Measurements from ENCODE around the gene WFDC5.

The WFDC5 gene

DNA sequence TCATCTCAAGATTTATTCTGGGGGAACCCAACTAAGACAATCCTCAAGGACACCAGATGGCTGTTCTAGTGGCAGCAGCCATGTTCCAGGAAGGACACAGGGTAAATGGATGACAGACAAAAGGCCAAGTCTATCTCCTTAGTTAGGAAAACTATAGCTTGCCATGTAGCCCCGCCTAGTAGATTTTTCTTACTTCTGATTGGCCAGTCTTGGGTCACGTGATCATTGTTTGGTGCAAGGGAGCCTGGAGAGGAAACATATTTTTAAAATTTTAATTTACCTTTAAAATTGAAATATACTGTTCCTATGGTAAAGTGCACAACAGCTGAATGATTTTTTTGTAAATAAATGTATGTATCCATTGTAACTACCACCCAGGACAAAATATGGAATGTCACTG lies 9.7 kb downstream of the WFDC5 start:
- H3K27ac ChIP-seq = no peak overlapping the region
- TF ChIP-seq, protein P1, sequence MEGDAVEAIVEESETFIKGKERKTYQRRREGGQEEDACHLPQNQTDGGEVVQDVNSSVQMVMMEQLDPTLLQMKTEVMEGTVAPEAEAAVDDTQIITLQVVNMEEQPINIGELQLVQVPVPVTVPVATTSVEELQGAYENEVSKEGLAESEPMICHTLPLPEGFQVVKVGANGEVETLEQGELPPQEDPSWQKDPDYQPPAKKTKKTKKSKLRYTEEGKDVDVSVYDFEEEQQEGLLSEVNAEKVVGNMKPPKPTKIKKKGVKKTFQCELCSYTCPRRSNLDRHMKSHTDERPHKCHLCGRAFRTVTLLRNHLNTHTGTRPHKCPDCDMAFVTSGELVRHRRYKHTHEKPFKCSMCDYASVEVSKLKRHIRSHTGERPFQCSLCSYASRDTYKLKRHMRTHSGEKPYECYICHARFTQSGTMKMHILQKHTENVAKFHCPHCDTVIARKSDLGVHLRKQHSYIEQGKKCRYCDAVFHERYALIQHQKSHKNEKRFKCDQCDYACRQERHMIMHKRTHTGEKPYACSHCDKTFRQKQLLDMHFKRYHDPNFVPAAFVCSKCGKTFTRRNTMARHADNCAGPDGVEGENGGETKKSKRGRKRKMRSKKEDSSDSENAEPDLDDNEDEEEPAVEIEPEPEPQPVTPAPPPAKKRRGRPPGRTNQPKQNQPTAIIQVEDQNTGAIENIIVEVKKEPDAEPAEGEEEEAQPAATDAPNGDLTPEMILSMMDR (IDR thresholded peaks at IDR 0.05) = no peak
- no peak for TF ChIP-seq ZFX (IDR thresholded peaks at IDR 0.05; ENCODE audit: borderline replicate concordance)

DNA sequence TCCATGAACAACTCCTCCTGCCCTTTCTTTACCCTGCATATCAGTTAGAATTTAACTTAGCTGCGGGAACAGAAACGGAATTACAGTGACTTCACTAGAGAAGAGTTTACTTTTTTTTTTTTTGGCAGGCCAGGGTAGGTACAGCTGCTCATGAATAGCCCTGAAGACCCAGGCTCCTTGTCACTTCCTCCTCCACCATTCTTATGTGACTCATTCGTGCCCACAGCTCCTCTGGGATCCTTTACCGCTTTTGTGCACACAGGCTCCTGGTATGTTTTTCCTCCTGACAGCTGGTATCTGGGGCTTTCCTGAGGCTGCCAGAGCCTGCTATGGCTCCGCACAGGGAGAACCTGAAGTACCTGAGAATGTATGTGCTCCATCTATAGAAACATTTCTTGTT lies 10.2 kb downstream of the WFDC5 start:
- TF ChIP-seq ZFX (IDR thresholded peaks at IDR 0.05; ENCODE audit: borderline replicate concordance) = no peak
- no peak overlapping the region for H3K27ac ChIP-seq

DNA sequence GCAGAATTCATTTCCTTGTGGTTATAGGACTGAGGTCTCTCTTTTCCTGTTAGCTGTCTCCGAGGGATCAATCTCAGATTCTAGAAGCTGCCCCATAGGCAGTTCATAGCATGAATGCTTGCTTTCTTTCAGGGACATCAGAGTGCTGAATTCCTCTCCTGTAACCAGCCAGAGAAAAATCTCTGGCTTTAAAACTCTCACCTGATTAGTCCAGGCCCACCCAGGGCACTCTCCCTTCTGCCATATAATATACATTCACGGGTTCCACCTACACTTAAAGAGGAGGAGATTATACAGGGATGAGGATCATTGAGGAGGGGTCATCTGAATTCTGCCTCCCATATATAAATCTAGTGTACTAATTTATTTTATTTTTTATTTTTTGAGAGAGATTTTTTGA lies 11.9 kb downstream of the WFDC5 start:
- no peak overlapping the region for H3K27ac ChIP-seq
- TF ChIP-seq, protein P1 (IDR thresholded peaks at IDR 0.05) = no peak
- no peak for TF ChIP-seq ZFX (IDR thresholded peaks at IDR 0.05; ENCODE audit: borderline replicate concordance)

DNA sequence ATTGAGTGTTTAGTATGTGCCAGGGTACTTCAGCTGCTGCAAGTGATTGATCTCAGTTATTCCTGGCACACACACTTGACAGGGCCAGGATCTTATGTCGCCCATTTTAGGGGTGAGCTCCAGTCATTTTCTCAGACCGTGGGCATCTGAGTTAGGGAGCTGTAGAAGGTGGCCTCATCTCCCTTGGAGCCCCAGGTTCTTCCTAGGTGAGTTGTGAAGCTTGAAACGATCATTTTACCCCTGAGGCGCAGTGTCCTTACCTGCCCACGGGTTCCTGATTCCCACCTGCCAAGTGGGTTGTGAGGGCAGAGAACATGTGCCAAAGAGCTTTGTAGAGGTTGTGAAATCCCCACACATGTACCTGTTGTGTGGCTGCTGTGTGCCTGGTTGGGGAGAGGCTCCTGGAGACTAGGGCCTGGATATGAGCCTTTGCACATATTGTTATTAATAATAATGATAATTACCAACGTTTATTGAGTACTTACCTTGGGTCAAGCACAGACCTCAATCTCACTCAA lies 13.6 kb downstream of the WFDC5 start:
- TF ChIP-seq ZFX (IDR thresholded peaks at IDR 0.05; ENCODE audit: borderline replicate concordance) = no peak
- TF ChIP-seq, protein P1 (IDR thresholded peaks at IDR 0.05) = no peak

DNA sequence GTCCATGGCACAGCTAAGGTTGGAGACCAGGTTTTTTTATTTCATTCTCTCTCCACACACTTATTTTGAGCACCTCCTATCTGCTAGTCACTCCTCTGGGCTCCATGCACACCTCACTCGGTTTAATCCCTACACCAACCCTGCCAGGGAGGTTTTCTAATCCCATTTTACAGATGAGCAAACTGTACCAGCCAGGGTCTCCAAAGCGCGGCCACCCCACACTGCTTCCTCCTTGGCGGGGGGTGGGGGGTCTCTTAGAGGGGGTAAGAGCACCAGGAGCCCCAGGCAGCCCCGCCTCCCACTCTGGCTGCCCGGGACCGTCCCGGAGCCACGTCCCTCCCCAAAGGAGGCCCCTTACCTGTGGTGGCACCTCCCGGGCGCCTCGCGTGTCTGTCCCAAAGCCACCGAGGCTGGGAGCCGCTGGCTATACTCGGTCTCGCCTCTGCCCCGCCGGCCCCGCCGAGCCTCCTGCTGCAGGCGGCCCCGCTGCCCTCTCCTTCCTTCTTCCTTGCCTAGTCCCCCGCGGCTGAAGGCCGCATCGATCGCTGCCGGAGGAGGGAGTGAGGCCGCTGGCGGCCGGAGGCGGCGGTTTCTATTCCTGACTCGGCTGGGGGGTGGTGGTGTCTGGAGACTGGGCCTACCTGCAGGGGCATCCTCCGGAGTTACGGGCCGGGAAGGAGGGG lies 14.3 kb downstream of the WFDC5 start, which contains the start of gene KCNS1:
Gene KCNS1 (minus strand): TSS at position 565 of the 683 bp plus-strand sequence. CDS start 1,891 bp downstream, outside the sequence.
- no peak within 1 kb of the TSS for H3K27ac ChIP-seq
- TF ChIP-seq, protein P1 (IDR thresholded peaks at IDR 0.05) = no peak
- no peak for TF ChIP-seq ZFX (IDR thresholded peaks at IDR 0.05; ENCODE audit: borderline replicate concordance)

More for the DNA sequence above, 13.6 kb downstream of the WFDC5 start:
- H3K27ac ChIP-seq = no peak overlapping the region

DNA sequence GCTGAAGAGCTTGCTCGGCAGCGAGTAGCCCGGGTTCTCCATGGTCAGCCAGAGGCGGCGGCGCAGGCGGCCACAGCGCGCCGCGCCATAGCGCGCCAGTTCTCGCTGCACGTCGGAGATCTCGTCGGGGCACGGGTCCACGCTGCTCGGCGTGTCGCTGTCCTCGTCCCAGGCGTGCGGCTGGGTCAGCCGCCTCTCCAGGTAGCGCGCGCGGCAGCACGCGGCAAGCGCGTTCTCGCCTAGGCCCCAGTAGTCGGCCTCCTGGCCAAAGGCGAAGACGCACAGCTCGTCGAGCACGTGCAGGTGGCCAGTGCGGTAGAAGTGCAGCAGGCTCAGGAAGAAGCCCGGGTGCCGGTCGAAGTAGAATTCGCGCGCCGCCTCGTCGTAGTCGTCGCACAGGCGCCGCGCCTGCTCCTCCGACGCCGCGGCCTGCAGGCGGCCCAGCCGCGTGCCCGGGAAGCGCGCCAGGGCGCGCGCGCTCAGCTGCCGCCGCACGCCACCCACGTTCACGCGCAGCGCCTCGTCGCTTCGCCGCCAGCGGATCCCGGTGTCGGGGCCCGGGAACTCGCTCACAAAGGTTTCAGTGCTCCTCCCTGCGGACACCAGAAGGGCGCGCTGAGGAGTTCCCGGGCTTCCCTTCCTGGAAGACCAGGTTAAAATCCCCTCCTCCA lies 16.7 kb downstream of the WFDC5 start:
- no peak for TF ChIP-seq ZFX (IDR thresholded peaks at IDR 0.05; ENCODE audit: borderline replicate concordance)
- TF ChIP-seq, protein P1 (IDR thresholded peaks at IDR 0.05) = no peak
- no peak overlapping the region for H3K27ac ChIP-seq

DNA sequence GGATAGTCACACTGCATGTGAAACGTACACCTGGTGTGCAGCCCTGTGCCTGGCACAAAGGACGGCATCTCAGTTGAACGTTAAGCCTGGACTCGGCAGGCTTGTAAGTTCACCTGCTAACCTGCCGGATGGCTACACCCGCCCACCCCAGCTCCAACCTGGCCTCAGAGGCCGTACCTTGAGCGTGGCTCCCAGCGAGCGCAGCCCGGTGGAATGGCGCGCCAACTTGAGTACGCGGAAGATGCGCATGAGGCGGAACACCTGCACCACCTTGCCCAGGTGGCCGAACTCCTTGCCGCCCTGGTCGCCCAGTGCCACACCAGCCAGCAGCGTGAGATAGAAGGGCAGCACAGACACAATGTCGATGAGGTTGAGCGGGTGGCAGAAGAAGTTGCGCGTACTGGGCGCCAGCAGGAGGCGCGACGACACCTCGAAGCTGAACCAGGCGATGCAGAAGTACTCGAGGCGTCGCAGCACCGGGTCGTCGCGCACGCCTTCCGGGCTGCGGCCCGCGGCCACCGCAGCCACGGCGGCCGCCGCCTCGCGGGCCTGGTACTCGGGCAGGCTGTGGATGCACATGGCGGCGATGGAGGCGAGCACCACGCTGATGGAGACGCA lies 17.4 kb downstream of the WFDC5 start:
- no peak overlapping the region for H3K27ac ChIP-seq
- TF ChIP-seq ZFX (IDR thresholded peaks at IDR 0.05; ENCODE audit: borderline replicate concordance) = no peak
- TF ChIP-seq, protein P1 (IDR thresholded peaks at IDR 0.05) = no peak
